ENCODE measurements around the gene CXorf58.

- no peak for TF ChIP-seq ZNF274 (IDR thresholded peaks at IDR 0.05; ENCODE audit: low read depth, low read length)
- TF ChIP-seq CTCF (IDR thresholded peaks at IDR 0.05 in 2 of 3, conservative IDR thresholded peaks at IDR 0.05 in 1 of 3; ENCODE audit: borderline replicate concordance in 1 of 3, insufficient read depth in 1 of 3, low read depth in 2 of 3, low read length in 2 of 3): no peak
- no peak for TF ChIP-seq ZBTB33 (IDR thresholded peaks at IDR 0.05; ENCODE audit: extremely low read depth, insufficient replicate concordance, low read length)
- TF ChIP-seq POLR2A (IDR thresholded peaks at IDR 0.05; ENCODE audit: borderline replicate concordance, extremely low read depth, insufficient read depth, insufficient read length): no peak
- TF ChIP-seq SIN3A (IDR thresholded peaks at IDR 0.05; ENCODE audit: low read depth): no peak
- TF ChIP-seq RAD21 (IDR thresholded peaks at IDR 0.05; ENCODE audit: low read depth): no peak
- TF ChIP-seq POLR2AphosphoS5 (IDR thresholded peaks at IDR 0.05; ENCODE audit: low read depth, low read length): no peak
- no peak for TF ChIP-seq CEBPB (IDR thresholded peaks at IDR 0.05; ENCODE audit: low read depth)
- no peak for TF ChIP-seq TCF7L2 (IDR thresholded peaks at IDR 0.05; ENCODE audit: borderline replicate concordance, extremely low read depth, insufficient read depth, insufficient read length)
- no peak for TF ChIP-seq REST (IDR thresholded peaks at IDR 0.05; ENCODE audit: low read depth)
- no peak for TF ChIP-seq ATF3 (IDR thresholded peaks at IDR 0.05)
- TF ChIP-seq YY1 (IDR thresholded peaks at IDR 0.05; ENCODE audit: extremely low read depth, insufficient replicate concordance, low read depth, low read length): no peak
- no peak for TF ChIP-seq SP1 (IDR thresholded peaks at IDR 0.05; ENCODE audit: low read depth)
Measured at GRCh38 chrX:23930894-23931604, 23.2 kb downstream of the CXorf58 start.

Data from HCT116 (cell line).